Epithelial cell of umbilical artery (primary cell): ENCODE results near the gene TMEM215. TPM values are rescaled to one million over a fixed set of nuclear protein-coding genes. Genes with fewer than 3 reads are reported as not detected.

ENCODE experiments used
- total RNA-seq: library from RNA; depleted of rRNA; stranded (reverse); fragments of >200 nt; gene quantifications from 2 replicates; pipeline ENCODE4 v1.2.3, GENCODE V29; 2014

Gene TMEM215
- not detected in 2 replicates for total RNA-seq

DNA sequence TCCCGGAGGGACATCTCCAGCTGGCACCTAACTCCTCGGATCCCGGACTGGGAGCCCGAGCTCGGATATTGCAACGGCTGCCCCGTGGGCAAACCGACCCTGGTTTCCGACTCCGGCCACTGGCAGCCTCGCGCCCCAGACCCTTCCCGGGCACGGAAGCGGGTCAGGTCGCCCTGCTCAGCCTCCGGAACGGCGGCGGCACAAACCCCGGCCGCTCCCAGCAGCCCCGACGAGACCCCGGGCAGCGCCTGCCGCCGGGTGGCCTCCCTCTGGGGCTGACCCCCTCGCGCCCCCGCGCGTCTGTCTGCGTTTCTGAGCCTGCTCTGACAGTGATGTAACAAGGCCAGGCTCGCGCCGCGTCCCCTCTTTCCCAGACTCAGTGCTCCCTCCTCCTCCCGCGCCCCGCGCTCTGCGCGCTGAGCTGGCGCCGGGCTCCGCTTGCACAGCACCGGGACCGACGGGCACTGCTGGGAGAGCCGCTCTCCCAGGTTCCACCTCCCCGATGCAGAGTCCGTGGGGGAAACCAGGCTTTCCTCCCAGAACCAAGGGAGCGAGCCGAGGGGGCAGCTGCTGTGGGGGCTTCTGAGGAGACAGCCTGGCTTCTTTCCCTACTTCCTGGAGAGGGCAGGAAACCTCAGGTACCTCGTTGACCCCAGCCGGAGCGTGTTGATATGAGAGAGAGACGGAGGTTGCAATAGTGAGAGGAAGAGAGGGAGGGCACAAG, at the start of gene TMEM215:
TMEM215 (plus strand) TSS at position 373 of the 724 bp plus-strand sequence. CDS start 644 bp downstream, outside the sequence.

Other genes starting within 250 kb of the TMEM215 start
- 1.4 and 3.2 TPM in 2 replicates for gene SMIM27, start 231.2 kb upstream of the TMEM215 start, total RNA-seq
- 35.1 and 43.2 TPM in 2 replicates for gene TOPORS, start 231.0 kb upstream of the TMEM215 start, total RNA-seq
- gene NDUFB6, start 210.4 kb upstream of the TMEM215 start, total RNA-seq, result 53.5 and 54.2 TPM in 2 replicates
- under 0.01 TPM in 1 of 2 replicates, not detected in the other for gene TAF1L, start 147.9 kb upstream of the TMEM215 start, total RNA-seq
- gene APTX, start 218.1 kb downstream of the TMEM215 start, total RNA-seq, result 35.0 and 42.6 TPM in 2 replicates
- gene DNAJA1, start 241.7 kb downstream of the TMEM215 start, total RNA-seq, result 141 and 179 TPM in 2 replicates